H1 (cell line): ENCODE data around the gene ZCCHC17. TPM values are rescaled to one million over a fixed set of nuclear protein-coding genes. Genes with fewer than 3 reads are reported as not detected.

ENCODE experiments used
- CTCF ChIA-PET: fragments of 300-600 bp; sonication (Branson Sonifier 250); formaldehyde crosslinking; loops from one replicate; lab custom pipeline; 2021; ENCODE audit not compliant: partially characterized antibody; lab: Charles Lee
- POLR2A ChIA-PET: fragments of 300-600 bp; sonication (Branson Sonifier 250); formaldehyde crosslinking; loops from one replicate; lab custom pipeline; 2021; ENCODE audit warnings: inconsistent platforms; ENCODE audit not compliant: partially characterized antibody; lab: Charles Lee
- DNase-seq, 2 experiments: peaks; one replicate each; pipeline versions ENCODE4 v3.0.0 to v3.0.0-alpha.2; 2010 to 2022; ENCODE audit warnings: low spot score in 2 of 2, low read depth in 1 of 2, mixed read lengths in 1 of 2
- FAIRE-seq: peaks from 2 replicates; lab custom pipeline; 2011; peaks lifted over from hg19 to GRCh38; lab: Jason Lieb, UNC
- H2AFZ ChIP-seq: 2 replicates; pipeline ENCODE4 v1.8.1; 2012; ENCODE audit warnings: low read length, inconsistent platforms
- H2AK5ac ChIP-seq: 2 replicates; pipeline ENCODE4 v1.6.1; 2013; ENCODE audit warnings: low read depth, low read length
- H2BK120ac ChIP-seq: replicated peaks from 2 replicates; pipeline ENCODE3; 2013; ENCODE audit warnings: low read depth, low read length, inconsistent platforms
- H2BK12ac ChIP-seq: 2 replicates; pipeline ENCODE4 v1.6.1; 2013; ENCODE audit warnings: low read depth, low read length
- H2BK15ac ChIP-seq: 2 replicates; pipeline ENCODE4 v1.6.1; 2013; ENCODE audit warnings: low read length
- H2BK20ac ChIP-seq: 2 replicates; pipeline ENCODE4 v1.6.1; 2013; ENCODE audit warnings: low read length
- H2BK5ac ChIP-seq: 2 replicates; pipeline ENCODE4 v1.6.1; 2013; ENCODE audit warnings: low read depth, low read length
- H3K14ac ChIP-seq: 2 replicates; pipeline ENCODE4 v1.6.1; 2013; ENCODE audit warnings: inconsistent platforms; ENCODE audit not compliant: insufficient read length
- H3K18ac ChIP-seq: 2 replicates; pipeline ENCODE4 v1.6.1; 2013; ENCODE audit warnings: low read length; ENCODE audit errors: extremely low read depth
- H3K23ac ChIP-seq: 2 replicates; pipeline ENCODE4 v1.6.1; 2013; ENCODE audit warnings: inconsistent platforms; ENCODE audit not compliant: insufficient read length
- H3K23me2 ChIP-seq: 2 replicates; pipeline ENCODE4 v1.6.1; 2013; ENCODE audit warnings: low read depth, low read length
- H3K27ac ChIP-seq: 2 replicates; pipeline ENCODE4 v1.6.1; 2011; ENCODE audit warnings: low read depth, low read length, inconsistent platforms
- H3K27me3 ChIP-seq, 4 experiments: replicated peaks in 1 of 4; 1 replicate in 1 of 4; 2 replicates in 3 of 4; pipeline versions ENCODE4 v1.6.1 to v1.8.1; 2011 to 2013; ENCODE audit warnings: low read length in 3 of 4, mild to moderate bottlenecking in 3 of 4, inconsistent platforms in 2 of 4, mixed read lengths in 2 of 4, moderate library complexity in 1 of 4; ENCODE audit not compliant: control insufficient read depth in 3 of 4, insufficient read depth in 3 of 4; ENCODE audit errors: extremely low read depth in 1 of 4
- H3K36me3 ChIP-seq, 4 experiments: 2 replicates each; pipeline versions ENCODE4 v1.6.1 to v1.8.1; 2011 to 2013; ENCODE audit warnings: mild to moderate bottlenecking in 4 of 4, low read length in 3 of 4, moderate library complexity in 2 of 4, control low read depth in 1 of 4, inconsistent platforms in 1 of 4; ENCODE audit not compliant: insufficient read depth in 4 of 4, control insufficient read depth in 2 of 4
- H3K4ac ChIP-seq: replicated peaks from 2 replicates; pipeline ENCODE3; 2013; ENCODE audit warnings: low read length, low read depth, mixed read lengths, inconsistent platforms; ENCODE audit not compliant: insufficient read length
- H3K4me1 ChIP-seq, 4 experiments: replicated peaks in 1 of 4; 1 replicate in 1 of 4; 2 replicates in 3 of 4; pipeline versions ENCODE4 v1.6.1 to v1.8.1; 2011 to 2013; ENCODE audit warnings: low read length in 3 of 4, inconsistent platforms in 2 of 4, mixed read lengths in 1 of 4; ENCODE audit not compliant: insufficient read depth in 4 of 4, control insufficient read depth in 3 of 4
- H3K4me2 ChIP-seq, 2 experiments: 2 replicates each; pipeline versions ENCODE4 v1.6.1 to v1.8.1; 2011 to 2013; ENCODE audit warnings: low read depth in 2 of 2, low read length in 2 of 2, control low read depth in 1 of 2, inconsistent platforms in 1 of 2, mild to moderate bottlenecking in 1 of 2; ENCODE audit not compliant: insufficient read depth in 1 of 2
- H3K4me3 ChIP-seq, 4 experiments: fragments of 200-600, 300-600 bp in 1 of 4; sonication (generic), shearing (Covaris generic), sonication (Bioruptor Twin) in 1 of 4; 2 replicates each; pipeline versions ENCODE4 v1.5.1 to v1.8.1; 2011 to 2016; ENCODE audit warnings: low read length in 4 of 4, low read depth in 3 of 4, control low read depth in 2 of 4, inconsistent platforms in 2 of 4, mild to moderate bottlenecking in 2 of 4, mixed read lengths in 1 of 4, moderate library complexity in 1 of 4; ENCODE audit not compliant: insufficient read depth in 2 of 4; ENCODE audit errors: extremely low read depth in 1 of 4
- H3K56ac ChIP-seq: replicated peaks from 2 replicates; pipeline ENCODE3; 2013; ENCODE audit warnings: low read depth, mild to moderate bottlenecking, mixed read lengths, low read length, inconsistent platforms; ENCODE audit not compliant: insufficient read length
- H3K79me1 ChIP-seq: 2 replicates; pipeline ENCODE4 v1.6.1; 2013; ENCODE audit warnings: low read depth, low read length, control low read depth
- H3K79me2 ChIP-seq, 2 experiments: 2 replicates each; pipeline versions ENCODE4 v1.6.1 to v1.8.1; 2012 to 2013; ENCODE audit warnings: low read length in 2 of 2, mild to moderate bottlenecking in 2 of 2, inconsistent platforms in 1 of 2; ENCODE audit not compliant: insufficient read depth in 2 of 2, control insufficient read depth in 1 of 2
- H3K9ac ChIP-seq, 4 experiments: replicated peaks in 1 of 4; 1 replicate in 1 of 4; 2 replicates in 3 of 4; pipeline versions ENCODE4 v1.6.1 to v1.8.1; 2011 to 2013; ENCODE audit warnings: low read depth in 3 of 4, low read length in 3 of 4, control low read depth in 2 of 4, mild to moderate bottlenecking in 2 of 4, moderate library complexity in 2 of 4, inconsistent platforms in 1 of 4; ENCODE audit errors: extremely low read depth in 1 of 4
- H3K9me3 ChIP-seq, 2 experiments: 2 replicates each; pipeline versions ENCODE4 v1.6.1 to v1.8.1; 2012 to 2013; ENCODE audit warnings: mild to moderate bottlenecking in 2 of 2, moderate library complexity in 2 of 2, control low read depth in 1 of 2, inconsistent platforms in 1 of 2, low read depth in 1 of 2, low read length in 1 of 2, mixed read lengths in 1 of 2; ENCODE audit not compliant: insufficient read depth in 2 of 2
- H4K20me1 ChIP-seq, 2 experiments: replicated peaks in 1 of 2; 2 replicates each; pipeline versions ENCODE3 to v1.8.1; 2011 to 2013; ENCODE audit warnings: inconsistent platforms in 2 of 2, low read length in 2 of 2, mild to moderate bottlenecking in 1 of 2; ENCODE audit not compliant: insufficient read depth in 2 of 2, control insufficient read depth in 1 of 2
- H4K5ac ChIP-seq: 2 replicates; pipeline ENCODE4 v1.6.1; 2013; ENCODE audit warnings: low read length, low read depth, mixed read lengths, inconsistent platforms; ENCODE audit not compliant: insufficient read length
- H4K8ac ChIP-seq: 2 replicates; pipeline ENCODE4 v1.8.0; 2013; ENCODE audit warnings: mild to moderate bottlenecking, moderate library complexity, low read length, inconsistent platforms; ENCODE audit not compliant: insufficient read depth; ENCODE audit errors: extremely low read depth
- H4K91ac ChIP-seq: replicated peaks from 2 replicates; pipeline ENCODE3; 2013; ENCODE audit warnings: low read length, mixed read lengths, inconsistent platforms; ENCODE audit not compliant: insufficient read length
- MAX ChIP-seq: IDR thresholded peaks from 2 replicates; pipeline ENCODE4 v1.6.1; 2012; ENCODE audit warnings: inconsistent platforms
- SRF ChIP-seq: IDR thresholded peaks from 2 replicates; pipeline ENCODE4 v1.6.1; 2011; ENCODE audit warnings: mild to moderate bottlenecking, low read depth, low read length, moderate library complexity
- WGBS, 2 experiments: shearing (Covaris generic) in 1 of 2; methylation state at CpG; one replicate each; pipeline versions ENCODE4 v1.1.6 to v1.1.7; 2013 to 2015; ENCODE audit warnings: low lambda C conversion rate in 2 of 2, mixed read lengths in 2 of 2, inconsistent platforms in 1 of 2, low coverage in 1 of 2, missing lambda C conversion rate in 1 of 2; ENCODE audit not compliant: insufficient replicate concordance in 2 of 2, insufficient coverage in 1 of 2, insufficient read length in 1 of 2; ENCODE audit errors: extremely low coverage in 1 of 2, missing lambda C conversion rate in 1 of 2; 5-methylcytosine and 5-hydroxymethylcytosine counted together
- polyA plus RNA-seq, 7 experiments: library from polyadenylated mRNA; depleted of rRNA in 3 of 7; stranded (reverse) in 5 of 7; unstranded in 2 of 7; fragments of >200 nt in 5 of 7; fragments of 200-250 nt in 2 of 7; gene quantifications; 1 replicate in 5 of 7; 2 replicates in 1 of 7; 4 replicates in 1 of 7; pipeline versions ENCODE4 v1.2.1 to v1.2.3, GENCODE V29; 2011 to 2013; ENCODE audit warnings: missing spikeins in 2 of 7, mixed read lengths in 2 of 7
- total RNA-seq: library from RNA; stranded (reverse); fragmentation: NEBNext Ultra II Directional; extraction: Animal tissue kit (Norgen Biotek cat#: 25700); gene quantifications from 2 replicates; pipeline ENCODE4 v1.2.1, GENCODE V29; 2021

Gene ZCCHC17
- total and polyA plus RNA-seq, 2 of the 8 experiments (the other 6 are each of a cell fraction or from before 2014, with no cell fraction given): 51.6 to 59.3 TPM

- 0 out of 2 replicates have a peak, but pooled peaks have one; percentile 24 for TF ChIP-seq MAX
- TF ChIP-seq SRF: no peak
- H3K18ac ChIP-seq: no peak overlapping the region
- peak overlapping the region; percentile 75; the same call in 1 of the 2 replicates for H2AK5ac ChIP-seq
- H3K4me2 ChIP-seq: no peak overlapping the region
- no peak overlapping the region for H3K27ac ChIP-seq
- H3K79me2 ChIP-seq: no peaks in the 10 kb centered on the region
- no peak overlapping the region for H4K5ac ChIP-seq
- peak overlapping the region; percentile 29 for H4K91ac ChIP-seq
- H4K20me1 ChIP-seq: no peaks in the 10 kb centered on the region
- H3K36me3 ChIP-seq: no peaks in the 10 kb centered on the region
- ChIA-PET POLR2A (interaction anchor here (1.3 to 2.4 kb wide), 2 partner anchors 7 to 14 kb away, joined by 3 to 9 read pairs; partner anchors contain the start of gene FABP3), CTCF (interaction anchor here (1.1 to 1.4 kb wide), 2 partner anchors 169 to 192 kb away, joined by 3 to 4 read pairs; no protein-coding TSS in a partner anchor)
- peaks cover 3 to 8% (median 4%) of the 10 kb centered on the region in 4 experiments; a peak in 5 of 7 replicates for H3K4me1 ChIP-seq
- no peaks in the 10 kb centered on the region for H3K23me2 ChIP-seq
- H3K14ac ChIP-seq: no peak overlapping the region
- no peak for FAIRE-seq
- H3K23ac ChIP-seq: no peak overlapping the region
- H3K9ac ChIP-seq: no peak overlapping the region
- 92% methylated on average over 3 of the region's 3 CpGs; no CpG with 5 or more reads in 1 of the 2 experiments for WGBS, 2 experiments
- no peak overlapping the region for H2AFZ ChIP-seq
- no peak overlapping the region for H3K56ac ChIP-seq
- peak overlapping the region; percentile 80; the same call in 1 of the 2 replicates for H2BK20ac ChIP-seq
- H4K8ac ChIP-seq: no peak overlapping the region
- H2BK120ac ChIP-seq: no peak overlapping the region
- H3K9me3 ChIP-seq: no peaks in the 10 kb centered on the region
- DNase-seq: no peak
- peak overlapping the region; percentile 95; the same call in 1 of the 2 replicates for H2BK15ac ChIP-seq
- no peak overlapping the region for H3K4me3 ChIP-seq
- no peak overlapping the region for H2BK5ac ChIP-seq
- no peaks in the 10 kb centered on the region for H3K27me3 ChIP-seq
- no peaks in the 10 kb centered on the region for H3K79me1 ChIP-seq
- H3K4ac ChIP-seq: peak overlapping the region; percentile 74
- H2BK12ac ChIP-seq: peak overlapping the region; percentile 35; the same call in 1 of the 2 replicates
Measured at GRCh38 chr1:31380181-31380580, 83.3 kb downstream of the ZCCHC17 start.
